Measurements from ENCODE around the gene CRYBG1. TPM values are rescaled to one million over a fixed set of nuclear protein-coding genes. Genes with fewer than 3 reads are reported as not detected.

CRYBG1 gene
- total RNA-seq, 1 donor from 2014 or later = 24.9 TPM

GRCh38 chr6:106448000-106448426, 87.5 kb downstream of the CRYBG1 start:
- H3K27me3 ChIP-seq = no peaks in the 10 kb centered on the region
- TF ChIP-seq CTCF (IDR thresholded peaks at IDR 0.05) = no peak
- ATAC-seq = peak; percentile 89
- H3K4me1 ChIP-seq = no peaks in the 10 kb centered on the region
- no peak overlapping the region for H3K27ac ChIP-seq
- DNase-seq = peak; percentile 75
- H3K9me3 ChIP-seq = no peaks in the 10 kb centered on the region
- H3K36me3 ChIP-seq = no peaks in the 10 kb centered on the region
- intact Hi-C loops (cut with DNase I) = loop anchor here (5.0 kb wide), 1 partner anchor 119 kb away; no protein-coding TSS in a partner anchor
- H3K4me3 ChIP-seq = no peak overlapping the region

GRCh38 chr6:106450653-106451052, 90.1 kb downstream of the CRYBG1 start:
- TF ChIP-seq CTCF (IDR thresholded peaks at IDR 0.05) = no peak
- no peaks in the 10 kb centered on the region for H3K4me1 ChIP-seq
- H3K9me3 ChIP-seq = no peaks in the 10 kb centered on the region
- H3K27ac ChIP-seq = no peak overlapping the region
- no peak overlapping the region for H3K4me3 ChIP-seq
- ATAC-seq = peak; percentile 58
- intact Hi-C loops (cut with DNase I) = no loop called here
- H3K27me3 ChIP-seq = no peaks in the 10 kb centered on the region
- no peaks in the 10 kb centered on the region for H3K36me3 ChIP-seq
- DNase-seq = no peak

GRCh38 chr6:106451439-106451838, 90.9 kb downstream of the CRYBG1 start:
- H3K36me3 ChIP-seq = no peaks in the 10 kb centered on the region
- H3K4me1 ChIP-seq = no peaks in the 10 kb centered on the region
- no peak for TF ChIP-seq CTCF (IDR thresholded peaks at IDR 0.05)
- no peak overlapping the region for H3K27ac ChIP-seq
- no peak for ATAC-seq
- H3K9me3 ChIP-seq = no peaks in the 10 kb centered on the region
- intact Hi-C loops (cut with DNase I) = no loop called here
- no peaks in the 10 kb centered on the region for H3K27me3 ChIP-seq
- no peak for DNase-seq
- no peak overlapping the region for H3K4me3 ChIP-seq

DNA sequence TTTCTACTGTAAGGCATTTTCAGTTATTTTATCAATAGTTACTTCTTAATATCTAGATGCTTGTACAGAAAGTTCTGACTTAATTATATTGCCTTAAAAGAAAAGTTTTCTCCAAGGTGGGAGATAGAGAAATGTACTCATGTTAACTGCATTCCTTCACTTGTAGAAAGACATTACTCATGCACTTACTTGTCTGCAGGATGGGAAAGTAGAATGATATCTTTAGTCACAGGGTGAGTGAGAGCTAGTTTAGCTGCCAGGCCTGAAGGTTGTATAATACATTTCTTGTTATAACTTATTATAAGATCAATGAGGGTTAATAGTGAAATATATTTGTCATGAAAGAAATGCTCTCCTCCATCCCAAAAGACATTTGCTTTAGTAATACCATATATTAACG, 92.1 kb downstream of the CRYBG1 start:
- ATAC-seq (no peak), DNase-seq (no peak)
- H3K27me3 ChIP-seq = no peaks in the 10 kb centered on the region
- H3K27ac ChIP-seq = no peak overlapping the region
- TF ChIP-seq CTCF (IDR thresholded peaks at IDR 0.05) = no peak
- H3K36me3 ChIP-seq = no peaks in the 10 kb centered on the region
- no peak overlapping the region for H3K4me3 ChIP-seq
- intact Hi-C loops (cut with DNase I) = no loop called here
- H3K4me1 ChIP-seq = no peaks in the 10 kb centered on the region
- H3K9me3 ChIP-seq = no peaks in the 10 kb centered on the region

DNA sequence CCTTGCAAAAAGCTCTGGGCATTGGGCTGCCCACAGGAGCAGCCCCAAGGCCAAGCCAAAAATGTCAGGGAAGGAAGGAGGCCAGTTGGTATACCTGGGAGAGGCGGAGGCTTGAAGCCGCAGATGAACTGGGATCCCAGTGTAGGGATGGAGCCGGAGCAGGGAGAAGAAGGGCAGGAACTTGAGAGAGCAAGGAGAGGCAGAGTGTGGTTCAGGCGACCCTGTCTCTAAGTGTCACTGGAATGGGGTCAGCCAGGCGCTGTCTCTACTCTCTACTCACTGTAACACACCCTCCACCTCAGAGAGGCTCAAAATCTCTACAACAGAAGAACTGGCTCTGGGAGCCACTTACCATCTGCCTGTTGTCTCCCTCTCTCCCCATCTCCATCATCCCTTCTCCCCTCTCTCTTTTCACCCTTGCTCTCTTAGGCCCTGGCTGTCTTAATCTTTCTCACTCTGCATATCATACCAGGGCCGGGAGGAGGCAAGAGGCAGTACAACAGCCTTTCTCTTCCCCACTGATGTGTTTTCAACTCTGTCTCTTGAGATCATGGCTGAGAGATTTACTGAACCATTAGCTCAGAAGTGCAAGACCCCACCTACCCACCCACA, 93.3 kb downstream of the CRYBG1 start:
- H3K36me3 ChIP-seq = no peaks in the 10 kb centered on the region
- no peaks in the 10 kb centered on the region for H3K4me1 ChIP-seq
- H3K4me3 ChIP-seq = no peak overlapping the region
- no peaks in the 10 kb centered on the region for H3K27me3 ChIP-seq
- no peak for DNase-seq
- H3K9me3 ChIP-seq = no peaks in the 10 kb centered on the region
- no peak for ATAC-seq
- intact Hi-C loops (cut with DNase I) = no loop called here
- TF ChIP-seq CTCF (IDR thresholded peaks at IDR 0.05) = no peak
- no peak overlapping the region for H3K27ac ChIP-seq

DNA sequence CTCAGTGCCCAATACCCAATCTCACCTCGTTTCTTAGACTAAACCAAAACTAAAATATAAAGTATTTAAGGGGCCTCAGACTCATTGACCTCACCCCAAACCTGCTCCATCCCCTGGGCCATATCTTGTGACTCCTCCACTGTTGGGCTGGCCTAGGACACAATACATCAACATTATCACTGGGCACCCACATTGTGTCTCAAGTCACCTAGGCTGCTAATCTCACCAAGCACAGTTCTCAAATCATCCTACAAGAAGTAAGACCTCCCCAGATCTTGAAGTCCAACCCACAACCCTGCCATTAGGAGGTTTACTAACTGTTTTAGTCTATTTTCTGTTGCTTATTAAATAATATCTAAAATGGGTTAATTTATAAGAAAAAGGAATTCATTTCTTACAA, 96.2 kb downstream of the CRYBG1 start:
- ATAC-seq = no peak
- no peaks in the 10 kb centered on the region for H3K9me3 ChIP-seq

More for the DNA sequence above, 96.2 kb downstream of the CRYBG1 start:
- DNase-seq = no peak
- intact Hi-C loops (cut with DNase I) = no loop called here
- no peak overlapping the region for H3K27ac ChIP-seq
- H3K36me3 ChIP-seq = no peaks in the 10 kb centered on the region
- no peaks in the 10 kb centered on the region for H3K27me3 ChIP-seq
- TF ChIP-seq CTCF (IDR thresholded peaks at IDR 0.05) = no peak
- no peaks in the 10 kb centered on the region for H3K4me1 ChIP-seq
- no peak overlapping the region for H3K4me3 ChIP-seq

All from upper lobe of right lung (tissue), 1 donor.